BE2C (cell line): ENCODE results near the gene MAGEH1.

Experiments used
- DNase-seq: peaks from one replicate; pipeline ENCODE4 v3.0.0-alpha.2; 2020
- H3K27me3 ChIP-seq: fragments of 250-450 bp; sonication (Bioruptor Pico); 2 replicates; pipeline ENCODE4 v1.5.1; 2020; ENCODE audit warnings: mild to moderate bottlenecking
- H3K36me3 ChIP-seq: fragments of 250-450 bp; sonication (Bioruptor Pico); 2 replicates; pipeline ENCODE4 v1.5.1; 2020; ENCODE audit warnings: mild to moderate bottlenecking
- H3K4me1 ChIP-seq: fragments of 250-450 bp; sonication (Bioruptor Pico); 2 replicates; pipeline ENCODE4 v1.5.1; 2020
- H3K4me3 ChIP-seq: 2 replicates; pipeline ENCODE4 v1.5.1; 2011; ENCODE audit warnings: low read depth, low read length
- H3K9me3 ChIP-seq: fragments of 250-450 bp; sonication (Bioruptor Pico); 2 replicates; pipeline ENCODE4 v1.5.1; 2020
- TF ChIP-seq, protein P1 (sequence below): IDR thresholded peaks from 2 replicates; pipeline ENCODE4 v1.5.1; 2012; ENCODE audit warnings: mild to moderate bottlenecking, low read depth, low read length

Gene MAGEH1

DNA sequence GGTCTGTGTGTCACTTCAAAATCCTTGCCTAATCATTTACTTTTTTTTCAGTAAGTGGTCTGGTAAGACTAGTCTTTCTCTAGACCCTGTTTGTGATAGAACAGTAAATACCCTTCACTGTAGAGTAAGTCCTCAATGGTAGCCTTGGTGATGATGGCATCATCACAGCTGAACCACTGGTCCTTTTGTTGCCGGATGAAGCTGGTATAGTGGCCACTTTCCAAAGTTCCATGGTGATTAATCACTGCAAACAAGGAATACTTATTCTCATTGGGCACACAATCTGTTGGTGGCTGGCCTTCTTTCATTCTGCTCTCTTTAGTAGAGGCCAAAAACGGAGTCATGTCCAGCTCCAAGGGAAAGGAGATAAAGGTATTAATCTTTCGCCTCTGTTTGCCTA, 34.8 kb downstream of the MAGEH1 start:
- H3K9me3 ChIP-seq: no peaks in the 10 kb centered on the region
- no peak for DNase-seq

DNA sequence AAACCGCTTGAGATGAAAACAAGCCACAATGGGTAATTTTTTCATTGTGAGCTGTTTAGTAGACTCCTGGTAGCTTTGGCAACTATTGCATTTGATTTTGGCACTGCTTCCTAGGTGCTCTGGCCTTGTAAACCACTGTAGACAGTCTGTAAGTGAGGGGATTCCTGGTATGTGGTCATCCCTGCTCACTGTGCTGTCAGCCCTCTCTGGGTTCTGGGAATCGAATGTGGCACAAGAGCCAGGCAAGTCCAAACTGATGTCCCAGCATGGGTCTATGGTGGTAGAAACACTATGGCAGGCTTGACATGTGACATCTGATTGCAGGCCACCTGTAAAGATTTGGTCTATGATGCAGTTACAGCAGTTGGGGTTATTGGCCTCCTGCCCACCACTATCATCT, 35.2 kb downstream of the MAGEH1 start:
- H3K36me3 ChIP-seq: no peaks in the 10 kb centered on the region
- no peaks in the 10 kb centered on the region for H3K27me3 ChIP-seq
- no peak for DNase-seq
- TF ChIP-seq, protein P1, sequence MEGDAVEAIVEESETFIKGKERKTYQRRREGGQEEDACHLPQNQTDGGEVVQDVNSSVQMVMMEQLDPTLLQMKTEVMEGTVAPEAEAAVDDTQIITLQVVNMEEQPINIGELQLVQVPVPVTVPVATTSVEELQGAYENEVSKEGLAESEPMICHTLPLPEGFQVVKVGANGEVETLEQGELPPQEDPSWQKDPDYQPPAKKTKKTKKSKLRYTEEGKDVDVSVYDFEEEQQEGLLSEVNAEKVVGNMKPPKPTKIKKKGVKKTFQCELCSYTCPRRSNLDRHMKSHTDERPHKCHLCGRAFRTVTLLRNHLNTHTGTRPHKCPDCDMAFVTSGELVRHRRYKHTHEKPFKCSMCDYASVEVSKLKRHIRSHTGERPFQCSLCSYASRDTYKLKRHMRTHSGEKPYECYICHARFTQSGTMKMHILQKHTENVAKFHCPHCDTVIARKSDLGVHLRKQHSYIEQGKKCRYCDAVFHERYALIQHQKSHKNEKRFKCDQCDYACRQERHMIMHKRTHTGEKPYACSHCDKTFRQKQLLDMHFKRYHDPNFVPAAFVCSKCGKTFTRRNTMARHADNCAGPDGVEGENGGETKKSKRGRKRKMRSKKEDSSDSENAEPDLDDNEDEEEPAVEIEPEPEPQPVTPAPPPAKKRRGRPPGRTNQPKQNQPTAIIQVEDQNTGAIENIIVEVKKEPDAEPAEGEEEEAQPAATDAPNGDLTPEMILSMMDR: no peak
- no peaks in the 10 kb centered on the region for H3K9me3 ChIP-seq
- H3K4me1 ChIP-seq: no peaks in the 10 kb centered on the region
- H3K4me3 ChIP-seq: no peak overlapping the region

More for the DNA sequence above, 34.8 kb downstream of the MAGEH1 start:
- Histone ChIP-seq H3K4me3 (no peak overlapping the region), H3K4me1 (no peaks in the 10 kb centered on the region), H3K36me3 (no peaks in the 10 kb centered on the region), H3K27me3 (no peaks in the 10 kb centered on the region)
- TF ChIP-seq, protein P1: no peak

DNA sequence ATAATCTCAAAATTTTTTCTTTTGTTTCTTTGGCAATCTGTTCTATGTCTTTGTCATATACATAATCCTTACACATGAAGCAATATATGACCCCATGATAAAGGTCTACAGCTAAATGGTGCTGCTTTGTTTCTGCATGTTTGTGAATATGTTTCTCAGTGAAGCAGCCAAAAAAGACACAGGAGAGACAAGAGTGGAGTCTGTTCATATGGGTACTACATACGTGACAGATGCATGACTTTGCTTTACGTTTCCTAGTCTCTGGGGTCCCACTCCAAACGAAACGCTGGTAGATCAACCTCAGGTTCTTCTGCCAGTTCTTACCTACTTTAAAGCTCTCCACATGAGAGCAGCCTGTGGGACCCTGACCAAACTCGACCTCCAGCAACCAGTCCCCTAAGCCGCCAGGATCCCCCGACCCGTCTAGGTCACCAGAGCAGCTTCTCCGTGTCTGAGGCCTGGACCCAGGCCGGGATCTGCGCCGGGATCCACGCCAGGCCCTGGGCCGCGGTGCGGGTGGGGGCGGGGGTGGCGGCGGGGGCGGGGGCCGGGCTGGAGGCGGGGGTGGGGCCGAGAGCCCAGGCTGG, 36.2 kb downstream of the MAGEH1 start:
- no peak for DNase-seq
- no peaks in the 10 kb centered on the region for H3K27me3 ChIP-seq
- TF ChIP-seq, protein P1: no peak
- H3K4me1 ChIP-seq: no peaks in the 10 kb centered on the region
- peak overlapping the region; percentile 74 for H3K4me3 ChIP-seq
- H3K36me3 ChIP-seq: no peaks in the 10 kb centered on the region
- no peaks in the 10 kb centered on the region for H3K9me3 ChIP-seq

DNA sequence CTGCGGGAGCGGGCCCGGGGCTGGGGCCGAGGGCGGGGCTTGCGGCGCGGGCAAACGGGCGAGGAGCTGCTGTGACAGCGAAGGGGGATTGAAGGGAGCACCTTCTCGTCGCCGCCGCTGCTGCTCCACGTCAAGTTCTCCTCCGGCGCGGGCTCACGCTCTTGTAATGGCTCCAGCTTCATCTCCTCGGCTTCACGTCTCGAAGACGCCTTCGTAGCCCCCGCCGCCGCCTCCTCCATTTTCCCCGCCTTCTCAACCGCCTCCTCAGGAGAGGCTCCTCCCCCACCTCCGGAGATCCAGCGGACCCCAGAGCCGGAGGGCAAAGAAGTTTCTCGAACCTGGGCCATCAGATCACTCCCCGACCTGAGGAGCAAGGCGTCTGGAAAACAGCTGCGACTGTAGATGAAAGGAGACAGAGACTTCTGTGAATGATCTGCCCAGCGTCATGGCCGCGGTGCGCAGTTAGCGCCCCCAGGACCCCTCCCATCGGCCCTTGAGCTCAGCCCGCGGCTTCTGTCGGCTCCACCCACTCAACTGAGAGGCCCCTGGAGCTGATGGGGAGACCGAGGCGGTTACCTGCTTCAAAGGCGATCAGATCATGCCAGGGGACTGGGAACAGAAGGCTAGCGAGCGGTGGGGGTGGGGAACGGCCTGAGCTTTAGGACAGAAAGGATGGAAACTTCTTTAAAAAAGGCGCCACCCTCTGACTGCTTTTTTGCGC, 36.8 kb downstream of the MAGEH1 start:
- Histone ChIP-seq H3K36me3 (no peaks in the 10 kb centered on the region), H3K27me3 (no peaks in the 10 kb centered on the region), H3K4me1 (no peaks in the 10 kb centered on the region), H3K4me3 (peak overlapping the region; percentile 74), H3K9me3 (no peaks in the 10 kb centered on the region)
- peak; percentile 65 for DNase-seq
- TF ChIP-seq, protein P1: no peak

DNA sequence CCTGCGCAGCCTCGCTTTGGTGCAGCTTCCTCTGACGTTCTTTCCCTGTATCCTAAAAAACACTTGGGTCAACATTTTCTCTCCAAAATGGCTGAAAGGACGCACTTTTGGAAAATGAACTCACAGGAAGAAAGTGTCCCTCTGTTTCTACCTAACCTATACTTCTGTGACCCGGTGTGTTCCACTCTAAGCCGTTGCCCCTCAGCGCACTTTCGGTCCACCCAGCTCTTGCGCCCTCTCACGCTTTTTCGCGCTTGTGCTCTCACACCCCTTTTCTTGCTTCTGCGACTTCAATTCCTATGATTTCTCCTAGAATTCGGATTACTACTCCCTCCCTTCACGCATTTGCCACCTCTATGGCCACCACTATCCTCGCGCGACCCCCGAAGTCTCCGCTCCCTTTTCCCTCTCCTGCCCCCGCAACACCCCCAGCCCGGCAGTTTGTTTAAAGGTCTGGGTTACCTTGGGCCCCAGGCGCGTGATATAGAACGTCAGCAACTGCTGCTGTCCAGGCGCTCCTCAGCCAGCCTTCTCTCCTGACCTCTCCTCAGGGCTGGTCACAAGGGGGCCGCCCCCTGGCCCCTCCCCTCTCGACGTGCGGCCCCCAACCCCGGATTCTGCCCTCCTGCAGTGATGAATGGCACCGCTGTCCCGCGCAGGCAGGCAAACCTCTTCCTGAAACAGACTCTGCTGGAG, 37.5 kb downstream of the MAGEH1 start, which contains the start of gene USP51:
USP51 (minus strand) TSS at position 535 of the 696 bp plus-strand sequence. CDS start 909 bp downstream, outside the sequence.
- Histone ChIP-seq H3K9me3 (no peaks in the 10 kb centered on the region), H3K4me1 (no peaks in the 10 kb centered on the region), H3K27me3 (no peaks in the 10 kb centered on the region), H3K4me3 (peak within 1 kb of the TSS; percentile 74), H3K36me3 (no peaks in the 10 kb centered on the region)
- peak; percentile 8 for DNase-seq
- TF ChIP-seq, protein P1: peak; percentile 16; the same call in 1 of the 2 replicates

DNA sequence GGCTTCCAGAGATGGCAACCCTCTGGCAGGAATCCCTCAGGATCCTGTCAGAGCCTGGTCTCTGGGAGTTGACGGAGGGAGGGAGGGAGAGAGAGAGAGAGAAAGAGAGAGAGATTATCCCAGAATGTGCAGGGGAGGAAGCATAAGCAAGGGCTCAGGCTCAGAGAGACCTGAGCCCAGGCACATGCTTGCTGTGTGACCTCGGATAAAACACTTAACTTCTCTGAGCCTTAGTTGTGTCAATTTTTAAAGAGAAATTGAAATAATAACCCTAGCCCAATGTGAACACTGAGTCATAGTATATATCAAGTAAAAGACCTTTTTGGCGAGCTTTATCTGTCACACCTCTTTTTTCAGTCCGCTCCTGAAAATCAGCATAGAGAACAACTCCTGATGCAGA, 38.2 kb downstream of the MAGEH1 start:
- H3K9me3 ChIP-seq: no peaks in the 10 kb centered on the region
- DNase-seq: no peak
- TF ChIP-seq, protein P1: no peak
- peak overlapping the region; percentile 74; the same call in 1 of the 2 replicates for H3K4me3 ChIP-seq
- no peaks in the 10 kb centered on the region for H3K36me3 ChIP-seq
- no peaks in the 10 kb centered on the region for H3K27me3 ChIP-seq
- H3K4me1 ChIP-seq: no peaks in the 10 kb centered on the region
